Amygdala (tissue), 56 donors: ENCODE results near the gene CNTNAP2.

ENCODE experiments used
- DNase-seq, 56 donors: peaks; one replicate each; lab custom pipeline; 2025; lab: John Stamatoyannopoulos, UW

Gene CNTNAP2

DNA sequence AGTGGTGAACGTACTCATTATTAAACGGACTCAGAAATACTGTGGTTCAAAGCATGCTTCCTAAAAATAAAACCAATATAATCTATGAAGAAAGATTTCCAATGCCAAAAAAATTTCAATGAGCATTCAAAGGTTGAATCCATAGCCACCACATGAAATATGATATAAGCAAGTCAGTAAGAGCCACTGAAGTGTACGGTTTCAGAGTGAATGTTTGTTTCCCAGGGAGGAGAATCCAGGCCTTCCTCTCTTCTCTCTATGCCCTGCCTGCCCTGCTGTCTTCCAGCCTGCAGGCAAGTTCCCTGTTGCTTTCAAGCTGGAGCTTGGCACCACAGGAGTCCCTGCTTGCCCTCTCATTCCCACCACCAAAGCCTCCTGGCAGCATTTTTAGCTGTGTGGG, 1302.4 kb downstream of the CNTNAP2 start:
- no peak for DNase-seq

DNA sequence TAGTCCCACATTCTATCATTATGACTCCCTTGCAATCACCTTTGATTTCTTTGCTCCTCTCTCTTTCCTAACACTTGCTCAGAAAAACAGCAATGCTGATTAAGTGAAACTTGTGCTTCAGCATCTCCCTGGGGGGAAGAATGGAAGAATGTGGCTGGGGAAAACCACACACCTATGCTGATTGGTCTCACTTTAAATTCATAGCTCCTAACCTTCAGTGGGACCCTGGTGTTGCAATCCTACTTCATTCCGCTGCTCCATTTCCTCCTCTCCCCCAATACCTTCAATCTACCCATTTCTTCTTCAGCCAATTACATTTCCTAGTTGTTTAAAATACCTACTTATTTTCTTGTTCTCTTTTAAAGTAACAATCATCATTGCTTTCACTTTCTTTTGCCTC, 1307.3 kb downstream of the CNTNAP2 start:
- DNase-seq: no peak

DNA sequence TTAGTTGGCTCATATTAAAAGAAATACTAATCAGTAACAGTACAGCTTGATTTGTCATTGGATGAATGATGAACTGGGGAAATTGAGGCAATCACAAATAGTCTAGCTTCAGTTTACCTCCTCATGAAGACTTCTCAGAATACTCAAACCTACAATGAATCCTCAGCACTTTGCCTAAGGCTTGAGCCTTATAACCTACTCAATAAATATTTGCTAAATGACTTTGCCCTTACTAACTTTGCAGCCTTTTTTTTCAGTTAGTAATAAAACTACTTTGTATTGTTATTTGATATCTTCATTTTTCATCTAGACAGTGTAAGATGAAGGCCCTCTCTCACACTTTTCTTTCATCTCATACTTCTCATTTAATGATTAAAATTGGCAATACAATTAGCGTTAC, 1311.5 kb downstream of the CNTNAP2 start:
- no peak for DNase-seq

DNA sequence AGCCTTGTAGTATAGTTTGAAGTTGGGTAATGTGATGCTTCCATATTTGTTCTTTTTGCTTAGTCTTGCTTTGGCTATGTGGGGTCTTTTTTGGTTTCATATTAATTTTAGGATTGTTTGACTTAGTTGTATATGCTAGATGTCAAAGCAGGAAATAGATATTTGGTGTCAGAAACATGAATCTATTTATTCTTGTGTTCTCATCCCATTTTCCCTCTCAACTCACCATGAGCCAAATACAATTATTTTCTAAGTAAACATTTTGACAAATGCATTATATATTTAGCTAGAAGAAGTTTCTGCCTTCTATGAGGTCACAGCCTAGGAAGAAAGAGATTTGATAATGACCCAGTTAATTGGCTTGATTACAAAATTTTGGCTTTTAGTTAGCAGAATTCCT, 1313.4 kb downstream of the CNTNAP2 start:
- no peak for DNase-seq

DNA sequence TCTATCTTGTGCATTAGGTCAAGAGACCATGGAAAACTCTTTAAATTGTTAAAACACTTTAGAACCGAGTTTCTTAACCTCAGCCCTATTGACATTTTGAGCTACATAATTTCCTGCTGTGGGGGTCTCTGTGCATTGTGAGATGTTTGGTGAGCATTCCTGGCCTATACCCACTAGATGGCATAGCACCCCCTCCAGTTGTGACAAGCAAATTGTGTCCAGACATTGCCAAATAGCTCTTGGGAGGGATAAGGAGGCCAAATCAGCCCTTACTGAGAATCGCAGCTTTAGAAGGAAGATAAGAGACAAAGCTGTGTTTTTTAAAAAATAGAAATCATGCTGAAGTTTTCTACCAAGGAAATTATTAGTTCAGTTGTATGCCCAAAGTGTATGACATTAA, 1315.5 kb downstream of the CNTNAP2 start:
- peak in 26 of 56 donors; percentile 0 to 61 (median 12) for DNase-seq

DNA sequence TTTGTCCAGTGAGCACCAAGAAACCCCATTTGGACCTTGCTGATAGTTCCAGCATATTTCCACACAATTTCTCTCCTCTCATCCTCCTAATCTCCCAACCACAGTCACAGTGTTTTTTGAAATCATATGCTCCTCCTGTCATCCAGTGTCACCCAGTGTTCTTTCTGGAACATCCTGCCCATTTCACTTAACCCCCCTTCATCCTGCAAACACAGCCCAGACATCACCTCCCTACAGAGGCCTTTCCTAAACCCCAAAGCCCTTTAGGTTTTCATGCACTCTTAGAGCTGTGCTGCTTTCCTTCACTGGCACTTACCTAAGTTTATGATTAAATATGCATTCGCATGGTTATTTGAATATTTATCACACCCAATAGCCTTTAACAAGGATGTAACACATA, 1316.0 kb downstream of the CNTNAP2 start:
- DNase-seq: no peak

DNA sequence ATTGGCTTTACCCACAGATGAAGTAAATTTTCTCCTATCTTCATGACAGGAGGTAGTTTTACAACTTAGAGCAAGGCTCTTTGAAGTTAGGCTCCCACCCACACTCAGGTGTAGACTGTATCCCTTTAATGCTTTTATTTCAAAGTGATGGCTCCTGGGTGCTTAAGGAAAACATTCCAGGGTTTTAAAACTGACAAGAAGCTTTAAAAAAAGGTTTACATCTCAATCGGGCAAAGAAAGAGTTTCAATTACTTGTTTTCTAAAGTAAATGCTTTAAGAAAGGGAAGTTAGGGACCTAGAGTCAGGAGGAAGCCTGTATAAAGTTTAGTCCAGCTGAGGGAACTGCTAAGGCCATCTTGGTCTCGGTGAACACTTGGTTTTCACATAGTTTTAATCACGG, 1320.1 kb downstream of the CNTNAP2 start:
- DNase-seq: no peak

DNA sequence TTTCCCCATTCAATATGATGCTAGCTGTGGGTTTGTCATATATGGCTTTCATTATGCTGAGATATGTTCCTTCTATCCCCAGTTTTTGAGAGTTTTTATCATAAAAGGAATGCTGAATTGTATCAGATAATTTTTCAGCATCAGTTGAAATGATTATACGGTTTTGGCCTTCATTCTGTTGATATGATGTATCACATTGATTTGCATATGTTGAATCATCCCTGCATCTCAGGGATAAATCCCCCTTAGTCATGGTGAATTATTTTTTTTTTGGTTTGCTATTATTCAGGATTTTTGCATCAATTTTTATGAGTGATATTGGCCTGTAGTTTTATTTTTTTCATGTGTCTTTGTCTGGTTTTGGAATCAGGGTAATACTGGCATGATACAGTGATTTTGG, 1321.6 kb downstream of the CNTNAP2 start:
- no peak for DNase-seq

DNA sequence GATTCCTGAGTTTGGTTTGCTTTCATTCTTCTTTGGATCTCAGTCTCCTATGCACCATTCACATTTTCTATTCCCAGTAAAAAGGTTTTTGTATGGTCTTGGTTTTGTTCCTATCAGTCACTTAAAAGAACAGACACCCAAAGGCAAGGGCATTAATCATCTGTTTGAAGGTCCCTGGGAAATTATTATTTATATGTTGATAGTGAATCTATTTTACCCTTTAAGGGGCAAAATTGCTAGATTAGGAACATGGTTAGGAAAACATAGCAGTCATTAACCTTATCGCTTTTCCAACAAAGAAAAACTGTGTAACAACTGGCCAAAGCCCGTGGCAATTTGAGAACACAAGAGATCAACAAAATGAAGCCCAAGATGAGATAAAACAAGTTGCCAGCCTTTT, 1327.3 kb downstream of the CNTNAP2 start:
- DNase-seq: no peak

DNA sequence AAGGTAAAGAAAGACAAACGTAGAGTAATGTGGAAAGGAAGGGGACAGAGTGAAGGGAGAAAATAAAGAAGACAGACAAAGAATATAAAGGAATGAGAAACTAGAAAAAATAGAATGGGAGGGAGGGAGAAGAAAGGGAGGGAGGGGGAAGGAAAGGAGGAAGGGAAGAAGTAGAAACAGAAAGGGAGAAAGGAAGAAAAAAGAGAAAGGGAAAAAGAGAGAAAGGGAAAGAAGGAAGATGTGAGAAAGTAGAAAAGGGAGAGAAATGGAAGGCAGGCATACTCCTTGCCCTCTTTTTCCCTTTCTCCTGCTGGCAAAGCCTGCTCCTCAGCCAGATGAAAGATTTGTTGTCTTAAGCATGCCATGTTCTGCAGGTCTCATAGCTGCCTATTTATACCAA, 1336.2 kb downstream of the CNTNAP2 start:
- DNase-seq: no peak

DNA sequence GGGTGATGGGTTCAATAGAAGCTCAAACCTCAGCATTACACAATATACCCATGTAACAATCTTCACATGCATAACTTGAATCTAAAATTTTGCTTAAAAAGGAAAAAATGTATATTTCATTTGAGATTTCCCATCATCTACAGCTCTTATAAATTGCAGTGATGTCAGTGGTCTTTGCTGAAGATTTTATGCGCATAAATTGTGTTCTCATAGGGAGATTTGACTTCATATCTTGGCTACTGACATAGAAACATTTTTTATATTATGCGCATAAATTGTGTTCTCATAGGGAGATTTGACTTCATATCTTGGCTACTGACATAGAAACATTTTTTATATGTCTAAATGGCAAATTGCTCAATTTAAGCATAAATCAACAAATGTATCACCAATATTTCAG, 1348.6 kb downstream of the CNTNAP2 start:
- DNase-seq: no peak

DNA sequence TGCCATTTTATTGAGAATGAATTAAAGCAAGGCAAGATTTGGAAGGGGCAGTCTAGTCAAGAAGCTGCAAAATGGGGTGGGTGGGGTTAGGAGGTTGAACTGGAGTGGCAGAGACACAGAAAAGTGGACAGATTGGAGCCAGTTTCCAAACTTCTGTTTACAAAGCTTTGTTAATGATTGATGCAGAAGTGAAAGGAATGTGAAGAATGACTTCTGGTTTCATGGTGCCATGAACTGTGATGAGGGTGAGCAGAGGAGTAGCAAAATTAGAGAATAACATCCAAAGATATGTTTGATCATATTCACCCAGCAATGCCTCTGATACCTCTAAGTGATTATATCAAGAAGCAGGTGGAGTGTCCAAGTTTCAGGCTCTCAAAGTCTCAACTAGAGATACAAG, 1356.0 kb downstream of the CNTNAP2 start:
- DNase-seq: no peak

DNA sequence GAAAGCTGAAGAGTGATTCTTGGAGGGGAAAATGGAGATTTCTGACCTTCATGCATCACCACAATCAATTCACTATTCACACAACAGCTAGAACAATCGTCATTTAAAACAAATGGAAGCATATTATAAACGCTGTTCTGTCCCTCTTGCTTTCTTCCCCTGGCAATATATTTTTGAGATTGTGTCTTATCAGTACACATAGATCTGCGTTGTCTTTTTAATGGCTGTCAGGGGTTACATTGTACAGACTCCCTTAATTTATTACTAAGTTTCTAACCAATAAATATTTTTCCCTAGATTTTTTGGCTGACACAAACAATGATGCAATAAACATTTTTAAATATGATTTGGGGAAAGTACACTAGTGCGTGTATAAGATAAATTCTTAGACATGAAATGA, 1358.3 kb downstream of the CNTNAP2 start:
- DNase-seq: no peak

DNA sequence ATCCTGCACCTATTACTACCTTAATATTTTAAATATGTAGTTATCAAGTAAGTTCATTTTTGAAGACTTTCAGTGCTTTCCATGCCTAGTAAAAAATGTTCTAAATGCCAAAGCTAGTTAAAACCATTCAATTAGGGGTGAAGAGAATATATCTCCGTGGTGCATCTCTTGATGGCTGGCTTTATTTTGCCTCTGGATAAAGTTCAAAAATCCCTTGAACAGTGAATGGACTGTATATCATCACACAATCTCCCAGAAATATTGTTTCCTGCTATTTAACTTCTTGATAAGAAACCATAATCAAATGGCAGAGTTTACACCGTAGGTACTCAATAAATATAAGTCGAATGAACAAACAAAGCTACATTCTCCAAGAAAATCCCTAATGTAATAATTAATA, 1360.9 kb downstream of the CNTNAP2 start:
- DNase-seq: no peak

DNA sequence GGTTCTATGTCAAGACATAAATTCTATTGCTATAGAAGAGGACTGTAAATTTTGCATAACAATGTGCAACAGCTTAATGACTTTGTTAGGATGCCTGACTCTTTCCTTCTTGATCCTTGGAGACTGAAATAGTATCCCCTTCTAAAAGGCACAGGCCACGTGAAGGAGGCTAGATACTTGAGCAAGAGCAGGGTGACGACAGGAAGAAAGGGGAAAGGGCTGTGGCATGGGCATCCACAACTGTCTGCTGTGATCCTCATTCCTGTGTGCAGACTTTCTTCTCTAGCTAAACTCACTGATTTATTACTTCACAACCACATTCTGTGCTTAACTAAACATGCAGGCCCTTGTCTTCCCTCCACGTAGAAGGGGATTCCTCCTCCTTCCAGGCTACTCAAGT, 1362.2 kb downstream of the CNTNAP2 start:
- no peak for DNase-seq

DNA sequence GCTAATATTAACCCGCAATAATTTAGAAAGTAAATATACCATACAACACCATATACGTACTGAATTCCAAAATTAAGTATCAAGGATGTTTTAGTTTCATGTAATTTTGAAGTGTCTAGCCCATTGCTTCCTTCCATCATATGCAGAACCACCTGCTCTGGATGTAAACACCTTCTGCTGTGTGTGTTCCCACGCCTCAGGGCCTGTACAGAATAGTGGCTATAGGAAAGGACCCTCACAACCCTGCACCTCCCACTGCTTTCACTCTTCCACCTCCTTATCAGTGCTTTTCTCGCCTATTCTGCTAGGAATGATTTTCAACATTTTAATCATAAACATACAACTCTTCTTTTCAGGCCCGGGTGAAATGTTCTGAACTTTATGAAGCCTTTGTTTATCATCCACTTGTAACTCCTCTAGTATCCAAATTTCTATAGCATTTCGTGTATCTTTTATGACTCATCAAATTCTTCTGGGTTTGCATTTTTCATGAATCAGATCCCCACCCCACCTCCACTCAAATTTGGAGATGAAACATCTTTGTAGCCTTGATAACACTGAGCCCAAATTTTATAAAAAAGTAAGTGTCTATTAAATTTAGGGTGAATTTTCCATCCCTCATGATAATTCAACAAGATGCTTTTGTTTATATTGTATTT, 1367.2 kb downstream of the CNTNAP2 start:
- DNase-seq: peak in 1 of 56 donors; percentile 2

DNA sequence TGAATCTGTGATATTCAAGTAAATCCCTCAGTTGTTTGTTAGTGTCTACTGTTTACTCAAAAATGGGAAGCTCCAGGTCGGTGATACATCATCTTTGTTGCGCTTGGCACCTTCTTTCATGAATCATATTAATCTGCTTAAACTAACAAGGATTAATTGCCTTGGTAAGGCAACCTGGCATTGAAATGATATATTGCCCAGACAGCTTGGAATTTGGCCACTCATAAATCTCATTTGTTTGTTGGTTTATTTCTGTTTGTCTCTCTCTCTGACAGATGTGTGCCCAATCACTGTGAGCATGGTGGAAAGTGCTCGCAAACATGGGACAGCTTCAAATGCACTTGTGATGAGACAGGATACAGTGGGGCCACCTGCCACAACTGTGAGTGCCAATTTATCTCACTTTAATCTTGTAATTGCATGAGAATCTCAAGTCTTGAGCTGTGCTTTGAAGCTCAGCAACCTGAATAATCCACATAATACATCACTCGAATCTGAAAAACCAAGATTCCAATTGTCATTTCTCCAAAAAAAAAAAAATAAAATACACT, 1369.1 kb downstream of the CNTNAP2 start:
- DNase-seq: no peak

DNA sequence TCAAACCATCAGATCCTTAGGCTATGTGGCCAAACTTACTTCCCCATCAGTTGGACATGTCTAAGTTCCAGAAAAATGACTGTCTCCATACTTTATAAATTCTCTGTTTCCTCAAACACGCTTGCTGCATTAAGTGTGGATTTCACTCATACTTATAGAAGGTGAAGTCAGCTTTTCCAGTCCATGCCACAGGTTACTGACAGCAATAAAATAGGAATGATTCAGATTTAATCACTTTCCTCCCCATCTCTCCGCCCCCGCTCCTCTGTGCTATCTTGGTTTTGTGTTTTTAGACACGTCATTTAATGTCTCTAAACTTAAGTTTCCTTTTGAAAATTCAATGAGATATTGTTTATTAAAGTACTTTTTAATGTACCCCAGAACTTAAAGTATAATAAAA, 1376.0 kb downstream of the CNTNAP2 start:
- no peak for DNase-seq

DNA sequence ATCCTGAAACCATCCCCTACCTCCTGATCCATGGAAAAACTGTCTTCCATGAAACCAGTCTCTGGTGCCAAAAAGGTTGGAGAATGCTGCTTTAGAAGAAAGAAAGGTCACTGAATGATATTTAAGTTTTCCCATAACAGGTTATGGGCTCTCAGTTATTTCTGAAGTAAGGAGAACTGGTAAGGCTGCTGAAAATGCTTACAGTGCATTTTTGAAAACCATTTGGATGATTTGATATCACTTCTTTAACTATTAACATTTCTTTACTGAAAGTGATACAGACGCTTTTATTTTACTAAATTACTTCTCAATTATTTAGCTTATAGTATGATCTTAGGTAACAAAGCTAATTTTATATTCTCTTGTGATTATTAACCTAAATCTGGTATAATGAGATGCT, 1379.6 kb downstream of the CNTNAP2 start:
- DNase-seq: no peak

DNA sequence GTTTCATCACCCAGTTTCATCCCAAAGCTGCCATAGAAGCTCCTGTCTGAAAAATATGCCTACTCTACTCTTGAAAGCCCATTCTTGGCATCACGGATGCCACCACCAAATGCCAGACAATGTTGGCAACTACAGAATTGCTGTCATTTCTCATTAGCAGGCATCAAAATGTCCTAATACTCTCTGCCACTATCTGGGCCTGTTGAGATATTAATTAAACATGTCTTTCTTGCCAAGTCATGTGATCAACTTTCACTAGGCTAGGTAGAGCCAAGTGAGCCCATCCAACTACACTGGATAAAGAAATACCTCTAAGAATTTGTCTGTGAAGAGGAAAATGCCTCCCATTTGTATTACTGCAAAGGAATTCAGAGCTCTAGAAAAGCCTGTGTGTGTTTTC, 1380.6 kb downstream of the CNTNAP2 start:
- no peak for DNase-seq

DNA sequence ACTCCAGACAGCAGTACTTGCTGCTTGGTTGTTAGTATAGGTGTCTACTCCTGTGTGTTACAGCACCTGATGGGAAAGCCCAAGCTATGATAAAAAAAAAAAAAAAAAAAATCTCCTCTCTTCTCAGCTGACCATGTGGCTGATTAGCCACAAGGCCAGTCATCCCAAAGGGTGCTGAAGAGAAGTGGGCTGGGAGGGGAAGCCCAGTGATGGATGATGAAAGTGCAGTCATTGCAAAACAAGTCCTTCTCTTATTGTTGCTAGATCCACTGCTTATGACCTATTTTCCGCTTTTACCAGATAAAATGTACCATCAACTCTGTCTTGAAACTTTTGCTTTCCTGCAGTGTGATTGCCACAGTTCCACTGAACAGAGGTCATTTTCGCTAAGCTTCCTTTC, 1381.5 kb downstream of the CNTNAP2 start:
- no peak for DNase-seq

DNA sequence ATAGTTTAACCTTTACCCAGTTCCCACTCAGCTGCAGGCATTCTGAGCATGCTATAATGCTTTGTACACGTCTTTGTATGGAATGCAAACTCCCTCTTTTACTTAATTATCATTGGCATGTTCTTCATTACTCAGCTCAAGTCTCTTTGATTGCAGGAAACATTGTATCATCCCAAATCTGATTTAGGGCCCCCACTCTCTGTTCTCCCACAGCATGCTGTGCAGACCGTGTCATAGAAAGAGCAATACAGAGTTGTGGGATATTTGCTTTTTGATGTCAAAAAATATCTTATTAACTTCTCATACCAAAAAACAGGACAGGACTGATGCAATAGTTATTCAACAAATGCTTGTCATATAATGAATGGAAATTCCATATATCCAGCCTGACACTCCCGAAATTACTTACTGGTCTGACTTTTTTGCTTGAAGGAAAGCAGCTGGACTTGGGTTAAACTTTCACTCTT, 1392.5 kb downstream of the CNTNAP2 start:
- no peak for DNase-seq
